Endothelial cell of umbilical vein (primary cell): ENCODE results near the gene C12orf57. TPM values are rescaled to one million over a fixed set of nuclear protein-coding genes. Genes with fewer than 3 reads are reported as not detected.

ENCODE experiments used
- BruUV-seq: library from RNA; stranded (reverse); fragments of 400-500 nt; replicated peaks from 2 replicates; lab custom pipeline; 2021; lab: Mats Ljungman, UMichigan
- CTCF ChIA-PET: fragments of 300-600, 350-600 bp; sonication (Branson Sonifier 250); formaldehyde crosslinking; loops from one replicate; lab custom pipeline; 2021; ENCODE audit warnings: antibody characterized with exemption, inconsistent platforms; lab: Charles Lee
- POLR2A ChIA-PET: fragments of 300-600, 350-600 bp; sonication (Branson Sonifier 250); formaldehyde crosslinking; loops from one replicate; lab custom pipeline; 2021; ENCODE audit warnings: antibody characterized with exemption, inconsistent platforms; lab: Charles Lee
- DNase-seq: peaks from one replicate; pipeline ENCODE4 v3.0.0-alpha.2; 2011; ENCODE audit warnings: low read depth, low spot score
- FAIRE-seq: peaks from 2 replicates; lab custom pipeline; 2011; peaks lifted over from hg19 to GRCh38; lab: Jason Lieb, UNC
- H2AFZ ChIP-seq: 2 replicates; pipeline ENCODE4 v1.6.0; 2012; ENCODE audit warnings: low read depth, low read length, control low read depth, inconsistent platforms
- H3K27ac ChIP-seq: 2 replicates; pipeline ENCODE4 v1.5.1; 2011; ENCODE audit warnings: low read depth, mild to moderate bottlenecking, control low read depth, low read length, moderate library complexity; ENCODE audit not compliant: insufficient read depth
- H3K27me3 ChIP-seq, 2 experiments: 2 replicates each; pipeline versions ENCODE4 v1.6.0 to v1.6.1; 2011; ENCODE audit warnings: low read length in 2 of 2, mixed read lengths in 1 of 2; ENCODE audit not compliant: control insufficient read depth in 2 of 2, insufficient read depth in 2 of 2
- H3K36me3 ChIP-seq, 2 experiments: 2 replicates in 1 of 2; 3 replicates in 1 of 2; pipeline ENCODE4 v1.5.1; 2011; ENCODE audit warnings: low read length in 2 of 2, mild to moderate bottlenecking in 1 of 2, moderate library complexity in 1 of 2; ENCODE audit not compliant: control insufficient read depth in 2 of 2, insufficient read depth in 2 of 2; ENCODE audit errors: extremely low read depth in 1 of 2
- H3K4me1 ChIP-seq: 3 replicates; pipeline ENCODE4 v1.5.1; 2011; ENCODE audit warnings: mild to moderate bottlenecking, low read length; ENCODE audit not compliant: control insufficient read depth, insufficient read depth; ENCODE audit errors: extremely low read depth
- H3K4me2 ChIP-seq: 2 replicates; pipeline ENCODE4 v1.6.1; 2011; ENCODE audit warnings: low read length, control low read depth, mixed read lengths; ENCODE audit not compliant: insufficient read depth
- H3K4me3 ChIP-seq, 3 experiments: fragments of 200-600 bp in 1 of 3; sonication (generic), shearing (Covaris generic) in 1 of 3; replicated peaks in 1 of 3; 2 replicates each; pipeline ENCODE4 v1.5.1; 2011 to 2016; ENCODE audit warnings: control low read depth in 3 of 3, low read length in 3 of 3, mild to moderate bottlenecking in 2 of 3, inconsistent platforms in 1 of 3, low read depth in 1 of 3, moderate library complexity in 1 of 3; ENCODE audit not compliant: insufficient read depth in 1 of 3
- H3K79me2 ChIP-seq: 2 replicates; pipeline ENCODE4 v1.6.0; 2012; ENCODE audit warnings: low read length, inconsistent platforms; ENCODE audit not compliant: control insufficient read depth, insufficient read depth
- H3K9ac ChIP-seq: replicated peaks from 2 replicates; pipeline ENCODE3; 2011; ENCODE audit warnings: low read length, control low read depth; ENCODE audit not compliant: insufficient read depth; ENCODE audit errors: extremely low read depth
- H3K9me1 ChIP-seq: replicated peaks from 3 replicates; pipeline ENCODE4 v1.6.0; 2011; ENCODE audit warnings: mild to moderate bottlenecking, low read length; ENCODE audit not compliant: control insufficient read depth, insufficient read depth; ENCODE audit errors: extremely low read depth
- H3K9me3 ChIP-seq: replicated peaks from 2 replicates; pipeline ENCODE4 v1.5.1; 2012; ENCODE audit warnings: low read length, inconsistent platforms; ENCODE audit not compliant: control insufficient read depth, insufficient read depth
- H4K20me1 ChIP-seq: replicated peaks from 2 replicates; pipeline ENCODE3; 2011; ENCODE audit warnings: mild to moderate bottlenecking, low read length; ENCODE audit not compliant: control insufficient read depth, insufficient read depth; ENCODE audit errors: extremely low read depth
- EZH2 ChIP-seq: IDR thresholded peaks from 2 replicates; pipeline ENCODE4 v1.6.1; 2012; ENCODE audit warnings: borderline replicate concordance, low read depth, mild to moderate bottlenecking, moderate library complexity, low read length, inconsistent platforms; ENCODE audit not compliant: severe bottlenecking
- FOS ChIP-seq: IDR thresholded peaks from 2 replicates; pipeline ENCODE4 v1.6.1; 2011; ENCODE audit warnings: mild to moderate bottlenecking, low read length, moderate library complexity, borderline replicate concordance; ENCODE audit not compliant: insufficient read depth
- GATA2 ChIP-seq: IDR thresholded peaks from 2 replicates; pipeline ENCODE4 v1.7.0; 2011; ENCODE audit warnings: low read depth, mild to moderate bottlenecking, moderate library complexity, mixed read lengths, low read length; ENCODE audit not compliant: insufficient read length, insufficient read depth
- JUN ChIP-seq: IDR thresholded peaks from 2 replicates; pipeline ENCODE4 v1.6.1; 2011; ENCODE audit warnings: borderline replicate concordance, low read depth; ENCODE audit not compliant: insufficient read length, insufficient read depth
- MYC ChIP-seq: IDR thresholded peaks from one replicate; pipeline ENCODE4 v1.6.1; 2011; ENCODE audit warnings: mild to moderate bottlenecking, low read depth, low read length
- POLR2A ChIP-seq: IDR thresholded peaks from 2 replicates; pipeline ENCODE4 v1.6.1; 2012; ENCODE audit warnings: low read depth, mild to moderate bottlenecking, control low read depth, low read length
- POLR2AphosphoS5 ChIP-seq: IDR thresholded peaks from 2 replicates; pipeline ENCODE4 v1.6.1; 2012; ENCODE audit warnings: low read depth, mild to moderate bottlenecking, control low read depth, low read length, moderate library complexity; ENCODE audit not compliant: insufficient read depth
- dilution Hi-C: fragments of 300-500 bp; cut with MboI; formaldehyde crosslinking; loops from one replicate; pipeline ENCODE4 v1.15.0; 2019; ENCODE audit warnings: low sequenced_read_pairs; ENCODE audit not compliant: extremely low pct_ligation_motif_present
- intact Hi-C: fragments of 100-400 bp; cut with micrococcal nuclease; formaldehyde crosslinking; loops from one replicate; pipeline ENCODE4 v1.10.0; 2022
- polyA plus RNA-seq, 4 experiments: library from polyadenylated mRNA; depleted of rRNA in 3 of 4; stranded (reverse) in 3 of 4; unstranded in 1 of 4; fragments of >200 nt; gene quantifications; 2 replicates each; pipeline versions ENCODE4 v1.2.1 to v1.2.3, GENCODE V29; 2011 to 2012; ENCODE audit warnings: missing spikeins in 1 of 4
- total RNA-seq: library from RNA; stranded (reverse); gene quantifications from 2 replicates; pipeline ENCODE4 v1.2.3, GENCODE V29; 2021
- TF ChIP-seq, protein P1 (sequence below): IDR thresholded peaks from 2 replicates; pipeline ENCODE4 v1.6.1; 2011; ENCODE audit not compliant: insufficient read depth, insufficient read length
- TF ChIP-seq, protein P2 (sequence below), 2 donors: IDR thresholded peaks; 1 replicate in 1 of 2; 2 replicates in 1 of 2; pipeline ENCODE4 v1.5.1; 2011; ENCODE audit warnings: low read length in 2 of 2, mild to moderate bottlenecking in 2 of 2, moderate library complexity in 2 of 2, control low read depth in 1 of 2, inconsistent platforms in 1 of 2, low read depth in 1 of 2; ENCODE audit not compliant: insufficient read depth in 1 of 2; ENCODE audit errors: extremely low read depth in 1 of 2

C12orf57 gene
- total and polyA plus RNA-seq, 2 donors (not counting 3 experiments of a cell fraction or from before 2014, with no cell fraction given) = 167 to 729 TPM

DNA sequence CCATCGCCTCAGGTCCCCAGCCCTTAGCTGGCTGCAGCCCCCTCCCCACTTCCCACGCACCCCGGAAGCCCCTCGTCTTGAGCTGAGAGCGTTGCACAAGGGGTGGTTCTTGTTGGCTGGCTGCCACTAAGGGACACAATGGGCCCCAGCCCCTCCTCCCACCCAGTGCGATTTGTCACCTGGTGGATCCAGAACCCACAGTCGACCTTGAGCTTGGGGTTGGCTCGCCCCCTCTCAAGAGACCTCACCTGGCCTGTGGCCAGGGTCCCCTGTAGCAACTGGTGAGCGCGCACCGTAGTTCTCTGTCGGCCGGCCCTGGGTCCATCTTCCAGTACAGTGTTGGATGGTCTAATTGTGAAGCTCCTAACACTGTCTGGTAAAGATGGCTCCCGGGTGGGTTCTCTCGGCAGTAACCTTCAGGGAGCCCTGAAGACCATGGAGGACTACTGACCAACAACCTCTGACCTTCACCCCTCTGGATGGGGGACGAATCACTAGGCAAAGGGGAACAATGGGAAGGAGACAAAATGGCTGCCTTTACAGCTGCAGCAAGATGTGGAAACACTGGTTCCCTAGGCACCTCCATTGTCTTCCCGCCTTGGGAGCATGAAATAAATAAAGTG lies 20.1 kb downstream of the C12orf57 start:
- Histone ChIP-seq H3K9me1 (no peaks in the 10 kb centered on the region), H3K36me3 (peaks cover 13 to 30% of the 10 kb centered on the region in 2 experiments), H3K9ac (no peak overlapping the region), H3K27me3 (no peaks in the 10 kb centered on the region), H2AFZ (no peak overlapping the region), H3K4me2 (no peak overlapping the region), H3K79me2 (peaks cover 16% of the 10 kb centered on the region), H4K20me1 (no peaks in the 10 kb centered on the region), H3K27ac (no peak overlapping the region), H3K4me1 (peaks cover 21% of the 10 kb centered on the region), H3K4me3 (no peak overlapping the region), H3K9me3 (no peaks in the 10 kb centered on the region)
- TF ChIP-seq MYC (no peak), POLR2AphosphoS5 (no peak), POLR2A (no peak), GATA2 (no peak), JUN (no peak), FOS (no peak), EZH2 (no peak)
- TF ChIP-seq, protein P1, sequence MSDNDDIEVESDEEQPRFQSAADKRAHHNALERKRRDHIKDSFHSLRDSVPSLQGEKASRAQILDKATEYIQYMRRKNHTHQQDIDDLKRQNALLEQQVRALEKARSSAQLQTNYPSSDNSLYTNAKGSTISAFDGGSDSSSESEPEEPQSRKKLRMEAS = no peak
- TF ChIP-seq, protein P2, sequence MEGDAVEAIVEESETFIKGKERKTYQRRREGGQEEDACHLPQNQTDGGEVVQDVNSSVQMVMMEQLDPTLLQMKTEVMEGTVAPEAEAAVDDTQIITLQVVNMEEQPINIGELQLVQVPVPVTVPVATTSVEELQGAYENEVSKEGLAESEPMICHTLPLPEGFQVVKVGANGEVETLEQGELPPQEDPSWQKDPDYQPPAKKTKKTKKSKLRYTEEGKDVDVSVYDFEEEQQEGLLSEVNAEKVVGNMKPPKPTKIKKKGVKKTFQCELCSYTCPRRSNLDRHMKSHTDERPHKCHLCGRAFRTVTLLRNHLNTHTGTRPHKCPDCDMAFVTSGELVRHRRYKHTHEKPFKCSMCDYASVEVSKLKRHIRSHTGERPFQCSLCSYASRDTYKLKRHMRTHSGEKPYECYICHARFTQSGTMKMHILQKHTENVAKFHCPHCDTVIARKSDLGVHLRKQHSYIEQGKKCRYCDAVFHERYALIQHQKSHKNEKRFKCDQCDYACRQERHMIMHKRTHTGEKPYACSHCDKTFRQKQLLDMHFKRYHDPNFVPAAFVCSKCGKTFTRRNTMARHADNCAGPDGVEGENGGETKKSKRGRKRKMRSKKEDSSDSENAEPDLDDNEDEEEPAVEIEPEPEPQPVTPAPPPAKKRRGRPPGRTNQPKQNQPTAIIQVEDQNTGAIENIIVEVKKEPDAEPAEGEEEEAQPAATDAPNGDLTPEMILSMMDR (IDR thresholded peaks at IDR 0.05; ENCODE audit: extremely low read depth in 1 of 2, insufficient read depth in 1 of 2, low read depth in 1 of 2, low read length in 2 of 2) = no peak
- intact Hi-C loops = no loop called here
- CTCF ChIA-PET = interaction anchor here (0.8 to 4.0 kb wide), 15 partner anchors 8 to 674 kb away, joined by 3 to 124 read pairs (median 7); partner anchors contain the start of genes C12orf57, RNU7-1 and SPSB2
- dilution Hi-C loops = no loop called here
- no peak for DNase-seq
- no TSS peak for BruUV-seq
- no peak for FAIRE-seq
- POLR2A ChIA-PET = no interaction called here
